GM19324 (cell line): ENCODE results near the gene TRABD.
A peak's percentile ranks its signal among the peaks of the same experiment; 100 is the strongest.

ENCODE experiments used
- ATAC-seq: cut with Tn5 transposase; IDR thresholded peaks from one replicate; pipeline ENCODE4 v1.9.1; 2021; ENCODE audit warnings: mild to moderate bottlenecking, moderate library complexity; ENCODE audit not compliant: unreplicated experiment, low FRiP score

TRABD gene

DNA sequence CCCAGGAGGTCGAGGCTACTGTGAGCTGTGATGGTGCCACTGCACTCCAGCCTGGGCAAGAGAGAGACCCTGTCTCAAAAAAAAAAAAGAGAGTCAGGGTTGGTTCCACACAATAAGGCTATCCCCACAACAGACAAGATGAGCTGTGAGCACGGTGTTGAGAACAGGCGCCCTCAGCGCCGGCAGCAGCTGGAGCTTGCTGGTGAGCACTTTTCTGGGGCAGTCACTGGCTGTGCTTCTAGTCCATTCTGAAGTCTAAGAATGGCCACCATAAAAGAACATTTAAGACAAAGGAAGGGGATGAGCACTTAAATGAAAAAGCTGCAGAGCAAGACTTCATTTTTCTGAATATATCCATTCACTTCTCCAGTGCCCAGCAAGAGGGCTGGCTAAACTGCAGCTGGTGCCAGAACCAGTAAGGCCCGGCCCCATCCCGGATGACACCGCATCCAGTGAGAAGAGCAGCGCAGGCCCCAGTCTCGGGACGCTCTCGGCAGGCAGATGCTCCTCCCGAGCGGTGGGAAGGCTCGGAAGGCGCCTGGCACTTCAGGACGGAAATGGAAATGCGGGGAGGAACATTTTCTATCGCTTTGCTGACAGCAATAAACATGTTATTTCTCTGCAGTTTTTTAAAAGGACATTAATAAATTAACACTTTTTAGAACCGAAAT is 46.9 kb downstream of the TRABD start:
- ATAC-seq: no peak

GRCh38 chr22:50233223-50233622 is 47.5 kb downstream of the TRABD start:
- ATAC-seq: no peak

DNA sequence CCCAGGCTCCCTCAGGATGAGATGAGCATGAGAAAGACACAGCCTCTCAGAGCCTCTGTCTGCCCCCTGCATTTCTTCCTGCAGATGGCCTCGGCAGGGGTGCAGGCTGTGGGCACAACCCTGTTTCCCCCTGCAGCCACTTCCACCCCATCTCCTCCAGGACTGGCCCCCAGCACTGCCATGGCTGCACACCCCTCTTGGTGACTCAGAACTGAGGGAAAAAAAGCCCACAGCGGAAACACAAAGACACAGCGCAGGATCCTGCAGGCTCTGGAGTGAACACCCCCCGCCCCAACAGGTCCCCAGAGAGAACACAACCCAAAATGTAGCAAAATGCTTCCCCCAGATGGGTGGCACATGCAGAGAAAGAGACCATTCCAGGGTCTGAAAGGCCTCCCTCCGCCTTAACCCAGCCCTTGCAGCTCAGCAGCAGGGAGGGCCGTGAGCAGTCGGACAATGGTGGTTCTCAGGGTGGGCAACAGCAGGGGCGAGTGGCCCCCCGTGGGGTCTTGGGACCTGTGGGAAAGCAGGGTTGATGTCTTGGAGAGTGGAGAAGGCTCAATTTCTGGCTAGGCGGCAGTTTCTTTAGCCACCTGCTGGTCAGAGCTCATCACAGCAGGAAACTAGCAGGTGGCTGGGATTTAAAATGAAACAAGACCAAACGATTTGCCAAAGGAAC is 51.2 kb downstream of the TRABD start:
- no peak for ATAC-seq

DNA sequence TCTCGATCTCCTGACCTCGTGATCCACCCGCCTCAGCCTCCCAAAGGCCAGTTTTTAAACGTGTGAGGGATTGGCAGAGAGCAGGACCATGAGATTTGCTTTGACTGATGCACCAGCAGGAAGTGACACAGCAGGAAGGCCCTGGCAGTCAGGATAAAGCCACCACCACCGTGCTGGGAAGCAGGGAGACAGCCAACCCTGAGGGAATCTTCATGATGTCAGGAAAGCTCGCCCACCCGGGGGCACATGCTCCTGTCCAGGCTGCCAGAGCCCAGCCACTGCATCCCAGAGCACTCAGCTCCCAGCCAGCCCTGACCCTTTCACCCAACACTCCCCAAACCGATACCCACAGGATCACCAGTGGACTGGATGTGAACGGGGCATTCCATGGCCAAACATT is 53.0 kb downstream of the TRABD start:
- no peak for ATAC-seq

DNA sequence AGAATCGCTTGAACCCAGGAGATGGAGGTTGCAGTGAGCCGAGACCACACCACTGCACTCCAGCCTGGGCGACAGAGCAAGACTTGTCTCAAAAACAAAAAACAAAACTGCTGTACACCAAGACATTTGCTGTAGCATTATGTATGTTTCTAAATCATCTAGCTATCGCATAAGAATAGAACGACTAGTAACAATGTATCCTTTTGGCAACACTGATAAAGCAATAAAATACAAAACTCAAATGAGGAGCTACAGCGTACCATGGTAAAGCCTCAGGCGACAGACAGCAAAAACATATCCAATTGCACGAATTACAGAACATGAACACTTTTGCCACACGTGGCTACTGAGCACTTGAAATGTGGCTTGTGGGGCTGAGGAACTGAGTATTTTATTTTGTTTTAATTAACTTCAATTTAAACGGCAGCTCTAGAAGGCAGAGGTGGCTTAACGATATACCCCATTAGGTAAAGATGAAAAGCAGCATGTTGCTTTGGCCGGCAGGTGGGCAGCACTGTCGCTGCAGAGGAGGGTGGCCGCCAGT is 56.8 kb downstream of the TRABD start:
- no peak for ATAC-seq

DNA sequence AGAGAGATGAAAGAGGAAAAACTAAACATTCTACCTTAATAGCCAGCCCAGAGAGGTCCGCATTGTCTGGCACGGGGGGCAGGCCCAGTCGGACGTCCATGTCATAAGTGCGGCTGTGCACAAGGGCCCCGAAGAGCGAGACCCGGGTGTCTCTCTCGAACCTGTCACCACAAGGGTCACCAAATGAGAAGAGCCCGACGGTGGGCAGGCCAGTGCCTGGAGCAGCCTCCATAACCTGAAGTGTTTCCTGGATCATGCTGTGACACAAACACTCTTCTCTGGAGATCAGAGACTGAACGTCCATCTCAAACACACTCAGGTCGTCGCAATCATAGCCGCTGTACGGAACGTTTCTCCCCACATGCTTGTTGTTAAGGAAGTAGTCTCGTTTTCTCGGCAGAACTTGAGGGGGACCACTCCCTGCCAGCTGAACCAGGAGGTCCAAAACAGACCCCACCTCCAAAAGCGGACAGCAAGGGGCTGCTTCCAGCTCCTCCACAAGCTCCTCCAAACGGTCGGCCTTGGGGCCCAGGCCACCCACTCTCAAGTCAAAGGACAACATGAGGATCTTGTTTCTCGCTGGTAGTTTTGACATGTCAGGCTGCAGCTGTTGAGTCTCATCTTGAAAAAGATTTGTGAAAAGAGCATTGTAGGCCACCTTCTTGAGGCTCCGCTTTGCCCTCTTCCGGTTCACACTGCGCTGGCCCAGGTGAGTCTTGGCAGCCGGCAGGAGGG is 58.1 kb downstream of the TRABD start:
- ATAC-seq: no peak

DNA sequence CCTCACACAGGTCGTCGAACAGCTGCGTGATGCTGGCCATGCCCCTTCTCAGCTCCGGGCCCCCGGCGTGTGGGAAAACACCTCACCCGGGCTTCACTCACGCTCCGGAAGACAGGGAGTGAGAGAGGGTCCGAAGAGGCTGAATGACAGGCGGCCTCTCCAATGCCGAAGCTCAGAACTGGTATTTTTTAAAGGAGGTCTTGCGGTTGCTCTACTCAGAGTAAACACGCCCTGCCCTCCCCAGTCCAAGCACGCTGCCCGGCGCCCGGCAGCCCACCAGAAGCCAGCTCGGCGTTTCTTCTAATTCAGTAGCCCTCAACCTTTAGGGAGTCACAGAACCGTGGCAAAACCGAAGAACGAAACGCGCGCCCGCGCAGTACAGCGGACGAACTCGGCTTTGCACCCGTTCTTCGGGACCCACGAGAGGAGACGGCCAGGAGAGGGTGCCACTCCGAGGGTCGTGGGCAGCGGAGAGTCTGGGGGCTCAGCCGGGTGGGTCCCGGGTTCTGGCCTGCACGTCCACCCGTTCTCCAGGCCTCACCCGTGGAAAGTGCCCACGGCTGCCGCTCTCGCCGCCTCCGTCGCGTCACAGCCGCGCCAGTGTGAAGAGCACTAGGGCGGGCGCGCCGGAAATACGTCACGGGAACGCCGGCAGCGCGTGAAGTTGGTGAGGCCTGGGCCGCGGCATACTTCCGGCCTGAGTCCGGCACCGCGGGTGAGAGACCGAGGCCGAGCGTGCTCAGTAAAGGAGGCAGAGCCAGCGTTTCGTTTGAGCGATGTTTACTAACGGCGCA is 58.9 kb downstream of the TRABD start, which contains the start of gene TUBGCP6:
Gene TUBGCP6 (minus strand): TSS at position 604 of the 794 bp plus-strand sequence. CDS start 564 bp downstream, at position 40.
- peak; percentile 78 for ATAC-seq

DNA sequence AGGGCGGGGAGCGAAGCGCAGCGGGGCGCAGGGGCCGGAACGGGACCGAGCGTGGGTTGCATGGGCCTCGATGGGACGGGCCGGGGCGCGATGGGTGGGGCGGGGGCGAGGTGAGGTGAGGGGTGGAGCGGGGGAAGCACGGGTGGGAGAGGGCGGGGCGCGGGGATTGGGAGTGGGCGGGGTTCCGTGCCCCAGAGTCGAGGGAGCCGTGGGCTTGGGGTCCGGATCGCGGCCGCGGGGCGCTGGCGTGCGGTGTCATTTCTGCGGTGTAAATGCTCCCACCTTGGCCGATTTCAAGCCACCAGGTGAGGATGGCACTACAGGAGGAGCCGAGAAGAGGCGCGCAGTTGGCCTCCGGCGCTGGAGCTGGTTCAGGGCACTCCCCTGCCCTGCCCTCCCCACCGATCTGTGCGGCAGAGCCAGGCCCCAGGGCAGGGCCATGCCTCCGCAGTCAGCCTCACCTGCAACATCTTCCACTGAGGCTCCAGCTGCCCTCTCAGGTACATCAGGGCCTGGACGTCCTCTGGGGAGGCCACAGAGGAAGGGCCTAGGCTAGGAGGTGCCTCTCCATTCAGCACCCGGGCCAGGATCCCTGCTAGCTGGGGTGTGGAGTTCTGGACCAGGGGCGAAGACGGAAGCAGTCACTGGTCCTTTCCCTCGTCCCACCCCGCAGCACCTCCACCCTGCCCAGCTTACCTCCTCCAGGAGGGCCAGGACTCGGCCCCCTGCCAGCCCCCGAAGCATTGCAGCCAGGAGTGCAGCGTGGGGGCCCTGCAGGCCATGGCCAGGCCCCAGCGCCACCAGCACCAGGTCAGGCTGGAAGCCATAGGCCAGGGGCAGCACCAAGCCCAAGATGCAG is 59.7 kb downstream of the TRABD start:
- peak; percentile 7 for ATAC-seq

DNA sequence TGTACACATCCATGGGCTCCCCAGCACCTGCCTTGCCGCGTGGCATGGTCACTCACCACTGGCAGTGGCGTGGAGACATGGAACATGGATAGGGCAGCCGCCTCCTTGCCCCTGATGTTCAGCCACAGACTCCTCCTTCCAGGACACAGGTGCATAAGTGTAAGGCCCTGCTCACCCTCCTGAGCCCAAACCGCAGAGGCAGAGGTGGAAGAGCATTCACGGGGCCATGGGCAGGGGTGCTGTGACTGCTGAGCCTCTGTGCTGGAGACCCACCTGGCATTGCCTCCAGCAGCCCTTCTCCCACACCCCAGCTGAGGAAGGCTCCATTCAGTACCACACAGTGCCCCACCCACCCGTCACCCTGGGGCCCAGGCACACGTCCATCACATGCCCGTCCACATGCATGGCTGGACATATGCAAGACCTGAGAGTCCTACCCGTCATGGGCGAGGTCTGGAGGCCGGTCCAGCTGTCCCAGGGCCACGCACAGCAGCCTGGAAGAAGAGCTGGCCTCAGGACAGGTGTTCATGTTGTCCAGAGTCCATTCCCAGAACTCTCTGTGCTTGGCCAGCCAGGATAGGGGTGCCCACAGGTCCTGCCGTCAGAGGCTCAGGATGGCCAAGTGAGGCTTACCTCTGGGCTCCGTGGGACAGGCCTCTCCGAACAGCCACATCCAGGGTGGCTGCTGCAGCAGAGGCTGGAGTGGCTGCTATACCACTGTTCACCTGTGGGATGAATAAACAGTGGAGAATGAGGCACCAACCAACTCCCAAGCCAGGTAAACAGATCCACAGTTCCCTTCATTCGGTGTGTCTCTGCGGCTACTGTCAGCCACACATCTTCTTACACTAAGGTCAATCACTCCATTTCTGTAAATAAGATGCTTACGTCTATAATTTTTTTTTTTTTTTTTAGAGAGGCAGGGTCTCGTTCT is 60.8 kb downstream of the TRABD start:
- ATAC-seq: no peak

DNA sequence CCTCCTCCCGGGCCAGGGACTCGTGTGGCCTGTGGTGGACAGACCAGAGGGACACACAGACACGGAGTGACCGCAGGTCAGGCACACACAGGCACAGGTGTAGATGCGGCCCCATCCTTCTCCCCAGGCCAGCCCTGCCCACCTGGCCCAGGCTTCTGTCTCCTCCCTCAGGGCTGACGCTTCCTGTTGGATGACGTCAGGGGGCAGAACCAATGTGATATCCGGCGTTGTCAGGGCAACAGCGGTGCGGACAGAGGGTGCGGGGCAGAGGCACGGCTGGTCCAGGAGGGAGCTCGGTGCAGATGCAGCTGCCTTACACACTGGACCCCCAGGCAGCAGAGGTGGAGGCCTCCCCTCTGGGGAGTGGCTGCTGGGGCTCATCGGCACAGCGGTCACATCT is 62.0 kb downstream of the TRABD start:
- no peak for ATAC-seq

DNA sequence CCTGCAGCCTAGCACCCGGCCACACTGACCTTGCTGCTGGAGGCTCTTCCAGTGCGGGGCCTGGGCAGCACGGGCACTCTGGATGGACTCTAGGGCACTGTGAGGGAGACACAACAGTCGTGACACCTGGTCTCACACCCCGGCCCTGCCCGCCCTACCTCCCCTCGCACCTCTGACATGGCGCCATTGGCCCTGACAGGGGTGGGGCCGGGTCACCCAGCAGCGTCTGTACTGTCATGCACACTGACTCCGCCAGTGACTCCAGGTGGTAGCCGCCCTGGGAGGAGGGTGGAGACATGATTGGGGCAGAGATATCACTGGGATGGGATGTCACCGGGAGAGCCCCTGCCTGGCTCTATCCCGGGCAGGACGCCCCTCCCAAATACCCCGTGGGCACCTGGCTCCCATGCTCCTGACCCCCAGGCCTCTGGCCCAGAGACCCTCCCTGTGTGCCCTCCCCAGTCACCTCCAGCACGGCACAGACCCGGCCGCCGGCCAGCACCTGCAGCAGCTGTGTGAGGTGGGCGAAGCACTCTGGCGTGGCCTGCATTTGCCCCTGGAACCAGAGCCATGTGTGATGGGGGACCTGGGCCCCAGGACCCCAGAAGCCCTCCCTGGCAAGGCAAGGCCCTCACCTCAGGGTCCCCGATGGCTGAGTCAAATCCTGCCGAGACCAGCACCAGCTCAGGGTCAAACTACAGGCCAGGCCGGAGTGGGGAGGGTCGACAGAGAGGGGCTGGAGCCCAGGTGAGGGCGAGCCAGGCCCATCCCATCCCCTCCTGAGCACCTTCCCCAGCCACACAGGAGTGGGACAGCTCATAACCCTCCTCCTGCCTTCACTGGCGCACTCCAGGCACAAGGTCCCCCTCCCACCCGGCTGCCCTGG is 62.7 kb downstream of the TRABD start:
- no peak for ATAC-seq
